ENCODE measurements around the gene ASB10.

The ASB10 gene

DNA sequence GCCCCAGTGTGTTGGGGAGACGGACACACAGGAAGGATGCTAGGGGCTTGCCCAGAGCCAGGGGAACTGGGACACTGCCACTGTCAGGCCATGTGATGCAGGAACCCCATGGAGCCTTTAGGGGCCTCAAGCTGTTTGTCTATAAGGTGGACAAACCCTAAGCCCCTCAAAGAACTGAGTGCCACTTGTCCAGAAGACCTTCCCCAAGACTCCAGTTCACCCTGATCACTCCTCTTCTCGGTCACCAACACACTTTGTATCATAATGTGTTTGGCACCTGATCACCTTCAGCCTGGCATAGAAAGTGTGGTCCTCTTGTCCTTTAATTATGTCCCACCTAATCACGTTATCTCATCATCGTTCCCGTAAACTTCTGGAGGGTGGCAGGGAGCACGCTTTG is 22.5 kb upstream of the ASB10 start:
- no peak for FAIRE-seq

DNA sequence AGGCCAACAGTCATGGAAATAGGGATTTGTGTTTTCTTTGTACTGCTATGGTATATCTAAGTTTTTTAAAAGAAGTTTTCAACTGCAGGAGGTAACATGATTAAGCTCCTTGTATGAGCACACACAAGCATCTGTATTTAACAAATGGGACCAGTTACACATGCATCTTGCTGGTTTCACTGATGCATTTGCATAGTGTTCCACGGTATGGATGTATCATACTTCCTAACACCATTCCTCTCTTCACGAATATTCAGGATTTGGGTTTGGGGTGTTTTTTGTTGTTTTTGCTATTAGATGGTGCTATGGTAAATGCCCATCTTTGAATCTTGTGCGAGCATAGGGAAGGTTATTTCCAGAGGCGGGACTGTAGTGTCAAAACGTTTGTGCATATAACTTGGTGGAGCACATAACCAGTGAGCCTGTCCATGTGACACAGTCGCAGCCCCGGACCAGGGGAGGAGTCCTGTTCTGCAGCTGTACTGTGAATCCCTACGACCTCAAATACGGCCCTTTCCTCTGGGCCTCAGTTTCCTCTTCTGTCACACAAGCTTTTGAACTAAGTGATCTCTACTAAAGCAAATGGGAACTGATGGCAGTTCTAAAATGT is 21.3 kb upstream of the ASB10 start:
- FAIRE-seq: no peak

DNA sequence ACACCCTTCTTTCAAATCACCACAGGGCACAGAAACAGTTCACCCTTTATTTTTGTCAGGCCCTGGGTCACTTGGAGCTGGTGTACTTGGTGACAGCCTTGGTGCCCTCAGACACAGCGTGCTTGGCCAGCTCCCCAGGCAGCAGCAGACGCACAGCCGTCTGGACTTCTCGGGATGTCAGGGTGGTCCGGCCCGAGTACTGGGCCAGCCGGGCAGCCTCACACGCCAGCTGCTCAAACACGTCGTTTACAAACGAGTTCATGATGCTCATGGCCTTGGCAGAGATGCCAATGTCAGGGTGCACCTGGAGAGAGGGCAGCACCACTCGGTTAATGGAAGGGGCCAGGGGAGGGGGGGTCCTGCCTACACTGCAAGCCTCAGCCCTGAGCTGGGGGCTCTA is 20.8 kb upstream of the ASB10 start:
- FAIRE-seq: no peak

DNA sequence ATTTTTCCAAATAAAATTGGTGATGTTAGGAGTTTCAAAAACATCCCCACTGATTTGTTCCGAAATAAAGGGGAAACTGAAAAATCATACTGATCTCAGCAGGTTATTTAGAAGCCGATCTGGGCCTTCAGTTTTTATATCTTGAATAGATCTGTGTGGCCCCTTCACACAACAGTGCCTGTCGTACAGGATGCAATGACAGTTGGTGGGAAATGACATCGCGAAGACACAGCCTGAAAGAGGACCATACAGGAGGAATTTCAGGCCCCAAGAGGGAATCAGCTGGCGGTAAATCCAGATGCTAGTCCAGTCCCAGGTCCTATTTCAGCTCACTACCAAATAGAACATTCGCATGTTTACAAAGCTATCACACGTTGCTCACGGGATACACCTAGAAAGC is 20.3 kb upstream of the ASB10 start:
- FAIRE-seq: no peak

DNA sequence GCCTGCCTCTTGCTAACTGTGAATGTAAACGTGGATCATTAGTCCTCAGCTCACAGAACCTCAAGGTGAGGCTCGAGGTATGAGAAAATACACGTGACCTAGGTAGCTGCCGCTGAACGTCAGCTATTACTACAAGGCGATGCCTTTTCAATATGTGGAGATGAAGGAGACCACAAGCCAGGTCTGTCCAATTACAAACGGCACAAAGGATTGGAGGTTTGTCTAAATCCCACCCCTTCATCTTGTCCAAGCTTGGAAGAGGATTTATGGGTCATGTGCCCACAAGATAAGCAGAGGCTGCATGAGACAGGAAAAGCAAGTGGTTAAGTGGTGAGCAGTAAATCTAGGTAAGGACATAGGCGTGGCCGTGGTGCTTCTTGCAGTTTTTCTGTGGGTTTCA is 19.9 kb upstream of the ASB10 start:
- no peak for FAIRE-seq

DNA sequence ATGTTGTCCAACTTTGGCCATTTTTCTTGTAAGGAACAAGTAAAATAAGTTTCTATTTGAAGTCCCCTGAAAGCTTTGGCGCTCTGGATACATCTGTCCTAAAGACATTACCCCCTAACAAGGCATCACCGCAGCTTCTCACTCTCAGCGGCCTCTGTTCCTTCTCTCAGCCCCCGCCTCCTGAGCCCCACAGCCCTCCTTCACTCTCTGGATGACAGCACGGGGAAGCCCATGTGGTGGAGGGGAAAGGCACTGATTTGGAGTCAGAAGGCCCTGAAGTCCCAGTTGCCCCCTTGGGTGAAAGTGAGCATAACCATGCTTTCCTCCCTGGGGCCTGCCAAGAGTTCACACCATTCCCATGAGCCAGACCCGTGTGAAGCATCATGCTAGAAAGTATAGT is 18.7 kb upstream of the ASB10 start:
- no peak for FAIRE-seq

DNA sequence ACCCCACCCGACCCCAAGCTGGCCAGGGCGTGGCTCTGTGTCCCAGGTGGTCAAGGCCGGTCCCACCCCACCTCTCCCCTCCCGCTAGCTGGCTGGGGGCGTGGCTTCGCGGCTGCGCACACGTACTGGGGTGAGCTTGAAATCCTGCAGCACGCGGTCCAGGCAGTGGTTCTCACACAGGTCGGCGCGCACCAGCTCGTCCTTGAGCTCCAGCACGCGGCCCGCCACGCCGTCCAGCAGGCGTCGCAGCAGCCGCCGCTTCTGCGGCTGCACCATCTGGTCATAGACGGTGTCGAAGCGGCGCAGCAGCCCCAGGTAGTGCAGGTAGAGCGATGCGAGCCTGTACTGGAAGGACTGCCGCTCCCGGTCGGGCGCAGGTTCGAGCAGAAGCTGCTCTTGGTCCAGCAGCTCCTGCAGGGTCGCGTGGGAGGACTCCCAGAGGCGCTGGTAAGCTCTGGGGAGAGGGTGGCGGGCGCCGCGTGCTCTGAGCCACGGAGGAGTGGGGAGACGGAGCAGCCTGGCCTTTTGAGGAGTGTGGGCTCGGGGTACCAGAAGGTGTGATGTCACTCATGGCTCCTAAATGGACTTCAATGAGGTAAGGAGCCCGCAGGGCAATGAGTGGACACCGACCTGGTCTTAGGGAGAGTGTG is 17.5 kb upstream of the ASB10 start:
- no peak for FAIRE-seq

DNA sequence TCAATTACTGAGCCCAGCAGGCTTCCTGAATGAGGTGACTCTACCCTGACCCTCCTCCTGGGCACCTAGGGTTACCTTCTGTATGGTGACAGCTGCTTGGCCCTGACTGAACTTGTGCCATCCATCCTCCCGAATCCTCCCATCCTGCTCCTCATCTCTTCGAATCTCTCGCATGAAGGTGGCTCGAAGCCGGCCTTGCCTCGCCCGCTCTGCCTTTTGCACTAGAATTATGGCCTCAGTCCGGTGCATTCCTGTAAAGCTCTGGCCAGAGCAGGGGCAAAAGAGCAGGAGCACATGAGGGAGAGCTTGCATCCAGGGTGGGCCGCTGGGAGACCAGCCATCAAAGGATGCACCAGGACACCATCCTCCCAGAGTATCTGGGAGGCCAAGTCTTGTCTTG is 15.8 kb upstream of the ASB10 start:
- no peak for FAIRE-seq

DNA sequence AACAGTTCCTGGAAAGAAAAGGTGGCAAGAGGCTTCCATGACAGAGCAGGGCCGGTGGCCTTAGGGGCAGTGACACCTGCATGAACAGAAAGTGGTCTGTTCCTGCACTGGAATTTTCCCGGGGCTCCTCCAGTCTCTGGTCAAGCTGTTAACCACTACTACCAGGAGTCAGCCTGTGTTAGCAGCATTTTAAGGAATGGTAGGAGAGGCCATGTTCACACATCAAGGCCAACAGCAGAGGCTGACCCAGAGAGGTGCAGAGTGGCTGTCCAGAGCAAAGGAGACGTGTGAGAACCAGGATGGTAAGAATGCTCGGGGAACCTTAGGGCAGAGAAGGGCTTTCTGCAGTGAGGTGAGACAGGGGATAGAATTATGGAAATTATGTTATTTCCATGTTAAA is 14.7 kb upstream of the ASB10 start:
- no peak for FAIRE-seq

DNA sequence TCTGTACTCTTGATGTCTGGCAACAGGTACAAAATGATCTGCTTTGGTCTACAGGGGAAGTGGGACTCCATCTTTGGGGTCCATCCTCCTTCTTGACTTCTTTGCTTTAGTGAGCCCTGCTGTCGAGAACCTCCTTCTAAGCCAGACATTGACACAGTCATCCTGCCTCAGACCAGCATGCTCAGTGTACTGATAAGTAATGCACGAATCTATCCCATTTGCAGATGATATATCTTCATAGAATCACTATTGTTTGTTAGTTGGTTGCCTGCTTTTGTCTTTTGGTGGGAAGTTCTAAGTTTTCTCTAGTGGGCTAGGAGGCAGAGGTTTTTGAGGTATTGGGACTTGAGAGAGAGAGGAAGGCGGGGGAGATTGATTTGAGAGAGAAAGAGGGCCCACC is 14.3 kb upstream of the ASB10 start:
- FAIRE-seq: no peak

DNA sequence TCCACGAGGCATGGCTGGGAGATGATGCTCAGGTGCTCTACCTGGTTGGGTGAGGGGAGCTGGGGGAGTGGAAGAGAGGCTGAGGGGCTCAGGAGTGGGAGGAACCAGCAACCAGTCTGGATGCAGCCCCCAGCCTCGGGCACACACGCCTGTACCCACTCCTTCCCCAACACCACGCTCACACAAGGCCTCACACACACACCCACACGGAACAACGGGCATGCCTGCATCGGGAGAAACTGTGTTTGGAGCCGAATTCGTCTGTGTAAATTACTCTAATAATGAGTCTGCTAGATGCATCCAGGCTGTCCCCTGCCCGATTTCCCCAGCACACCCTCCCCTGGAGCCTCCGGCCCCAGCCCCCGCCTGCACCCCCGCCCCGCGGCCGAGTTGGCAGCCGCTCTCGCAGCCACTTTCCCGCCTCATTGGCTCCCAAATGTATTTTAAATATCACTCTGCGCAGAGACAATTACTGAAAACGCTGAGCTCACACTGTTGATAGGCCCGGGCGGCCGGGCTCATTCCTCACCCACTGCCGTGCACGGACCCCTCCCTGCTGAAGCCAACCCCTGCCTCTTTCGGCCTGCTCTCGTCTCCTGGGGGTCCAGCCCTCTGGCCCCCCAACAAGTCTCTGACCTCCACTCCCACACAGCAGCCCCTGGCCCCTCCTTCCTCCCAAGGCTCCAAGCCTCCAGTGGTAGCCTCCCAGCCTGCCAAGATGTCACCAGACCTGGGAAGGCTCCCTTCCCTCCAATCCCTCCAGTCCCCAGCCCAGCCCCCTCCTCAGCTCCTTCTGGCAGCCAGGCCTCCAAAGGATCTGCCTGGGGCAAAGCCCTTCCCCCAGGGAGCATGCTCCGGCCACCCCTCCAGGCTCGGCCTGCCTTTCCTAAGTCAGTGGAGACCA is 12.1 kb upstream of the ASB10 start:
- no peak for FAIRE-seq

DNA sequence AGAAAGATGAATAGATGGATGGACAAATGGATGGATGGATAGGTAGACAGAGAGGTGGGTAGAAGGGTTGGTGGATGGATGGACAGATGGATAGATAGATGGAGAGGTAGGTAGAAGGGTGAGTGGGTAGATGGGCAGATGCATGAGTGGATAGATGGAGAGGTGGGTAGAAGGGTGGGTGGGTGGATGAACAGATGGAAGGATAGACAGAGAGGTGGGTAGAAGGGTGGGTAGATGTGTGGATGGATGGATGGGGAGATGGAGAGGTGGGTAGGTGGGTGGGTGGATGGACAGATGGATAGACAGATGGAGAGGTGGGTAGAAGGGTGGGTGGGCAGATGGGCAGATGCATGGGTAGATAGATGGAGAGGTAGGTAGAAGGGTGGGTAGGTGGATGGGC is 10.9 kb upstream of the ASB10 start:
- FAIRE-seq: no peak

DNA sequence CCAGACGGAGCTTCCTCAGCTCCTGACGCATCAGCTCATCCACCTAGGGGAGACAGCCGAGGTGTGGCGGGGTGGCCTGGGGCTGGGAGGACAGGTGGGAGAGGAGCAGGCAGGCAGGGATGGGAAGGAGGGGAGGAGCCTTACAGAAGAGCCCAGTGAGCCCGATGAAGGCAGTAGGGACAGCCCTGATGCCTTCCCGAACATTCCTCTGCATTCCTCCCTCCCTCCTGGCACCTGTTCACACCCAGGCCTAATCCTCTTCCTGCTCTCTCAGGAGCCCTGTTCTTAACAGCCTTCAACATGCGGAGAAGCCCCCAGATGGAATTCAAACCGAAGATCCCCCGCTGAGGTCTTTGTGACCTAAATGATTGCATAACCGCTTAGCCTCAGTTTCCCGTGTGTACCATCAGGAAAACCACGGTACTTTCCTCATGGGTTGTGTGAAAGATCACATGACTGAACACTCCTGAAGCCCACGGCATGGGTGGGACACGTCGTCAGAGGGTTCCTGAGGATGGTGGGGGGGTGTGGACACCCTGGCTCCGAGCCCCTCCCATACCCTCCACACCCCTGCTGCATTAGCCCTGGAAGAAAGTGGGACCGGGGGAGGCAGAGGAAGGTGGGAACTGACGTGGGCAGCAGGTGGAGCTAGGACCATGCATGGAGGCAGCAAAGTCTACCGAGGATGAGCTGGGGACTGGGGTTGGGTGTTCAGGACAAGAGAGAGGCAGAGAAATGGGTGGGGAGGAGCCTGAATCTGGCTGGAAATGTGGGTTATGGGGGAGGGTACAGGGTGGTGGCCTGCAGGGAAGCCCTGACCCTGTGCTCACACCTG is 8.8 kb upstream of the ASB10 start:
- no peak for FAIRE-seq

DNA sequence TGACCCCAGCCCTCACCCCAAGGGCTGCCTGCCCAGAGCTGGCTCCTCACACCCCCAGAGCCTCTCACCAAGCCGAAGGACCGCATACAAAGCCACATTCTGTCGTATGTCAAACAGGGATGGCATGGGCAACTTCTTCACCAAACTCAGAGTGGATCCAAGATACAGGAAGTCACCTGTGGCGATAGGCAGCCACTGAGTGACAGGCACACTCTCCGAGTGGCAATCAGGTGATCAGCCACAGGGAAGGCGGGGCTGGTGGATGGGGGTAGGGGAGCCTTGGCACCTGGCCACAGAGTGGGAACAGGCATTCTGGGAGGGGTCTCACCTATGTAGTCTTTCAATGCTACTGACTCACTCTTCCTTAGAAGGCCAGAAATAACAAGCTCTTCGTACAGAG is 7.1 kb upstream of the ASB10 start:
- FAIRE-seq: no peak

DNA sequence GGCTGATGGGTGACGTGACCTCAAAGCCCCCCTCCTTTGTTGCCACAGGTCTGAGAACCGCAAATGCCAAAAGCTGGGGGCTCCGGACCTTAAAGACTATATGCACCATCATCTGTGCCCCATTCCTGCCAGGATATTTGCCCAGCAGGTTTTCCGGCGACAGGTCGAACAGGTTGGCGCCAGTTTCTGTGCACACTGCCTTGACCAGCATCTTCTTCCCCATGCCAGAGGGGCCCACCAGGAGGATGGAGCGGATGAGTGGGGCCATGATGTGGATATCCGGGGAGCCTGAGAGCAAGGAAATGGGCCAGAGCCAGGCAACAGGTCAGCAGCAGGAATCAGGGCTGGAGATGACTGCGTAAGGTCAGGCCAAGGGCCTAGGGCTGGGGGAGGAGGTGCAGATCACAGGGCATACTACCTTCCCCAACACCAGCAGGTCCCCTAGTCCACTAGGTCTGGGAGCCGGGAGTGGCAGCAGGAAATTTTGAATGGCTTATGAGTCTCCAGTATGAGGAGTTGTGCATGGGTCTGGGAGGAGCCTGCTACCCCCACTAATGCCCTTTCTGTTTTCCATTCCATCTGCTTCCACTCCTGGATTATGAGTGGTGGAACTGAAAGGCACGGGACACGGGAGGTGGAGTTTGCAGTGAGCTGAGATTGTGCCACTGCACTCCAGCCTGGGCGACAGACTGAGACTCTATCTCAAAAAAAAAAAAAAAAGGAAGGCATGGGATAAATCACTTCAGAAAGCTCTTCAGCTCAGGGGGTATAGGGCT is 6.3 kb upstream of the ASB10 start:
- no peak for FAIRE-seq

DNA sequence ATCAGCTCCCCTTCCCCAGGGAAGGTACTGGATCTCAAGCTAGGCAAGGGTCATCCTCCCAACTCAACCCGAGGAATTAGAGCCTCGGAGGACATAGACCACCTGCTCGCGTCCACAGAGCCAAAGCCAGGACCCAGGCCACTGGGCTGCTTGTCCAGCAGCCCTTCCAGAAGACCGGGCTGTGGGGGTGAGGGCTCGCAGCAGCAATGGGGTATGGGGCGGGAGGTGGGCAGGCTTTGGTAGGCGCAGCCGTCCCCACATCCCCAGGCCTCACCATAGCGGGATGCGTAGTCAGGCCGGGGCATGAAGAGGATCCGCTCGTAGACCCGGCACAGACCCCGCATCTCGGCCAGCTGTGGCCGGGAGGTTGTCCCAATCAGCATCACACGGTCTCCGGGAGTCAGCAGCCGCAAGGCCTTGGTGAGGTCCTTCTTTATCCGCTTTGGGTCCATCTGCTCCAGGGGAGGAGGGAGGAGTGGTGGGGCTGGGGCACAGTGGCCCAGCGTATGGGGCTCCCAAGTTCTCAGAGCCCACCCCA is 5.0 kb upstream of the ASB10 start:
- FAIRE-seq: no peak

DNA sequence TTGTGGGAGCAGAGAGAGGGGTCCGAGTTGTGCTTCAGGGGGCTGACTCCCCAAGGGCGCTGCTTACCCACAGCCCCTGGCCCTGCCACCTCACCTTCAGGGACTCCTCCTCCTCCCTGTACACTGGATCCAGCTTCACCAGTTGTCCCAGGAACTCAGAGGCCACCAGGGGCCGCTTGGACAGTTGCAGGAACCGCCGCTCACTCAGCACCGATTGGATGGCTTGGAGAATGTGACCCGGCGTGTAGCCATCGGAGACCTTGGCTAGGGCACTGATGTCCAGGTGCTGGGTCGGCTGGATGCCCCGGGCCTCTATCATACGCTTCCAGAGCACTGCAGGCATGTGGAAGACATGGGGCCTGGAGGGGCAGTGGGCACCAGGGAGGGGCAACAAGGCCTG is 4.5 kb upstream of the ASB10 start:
- FAIRE-seq: no peak

DNA sequence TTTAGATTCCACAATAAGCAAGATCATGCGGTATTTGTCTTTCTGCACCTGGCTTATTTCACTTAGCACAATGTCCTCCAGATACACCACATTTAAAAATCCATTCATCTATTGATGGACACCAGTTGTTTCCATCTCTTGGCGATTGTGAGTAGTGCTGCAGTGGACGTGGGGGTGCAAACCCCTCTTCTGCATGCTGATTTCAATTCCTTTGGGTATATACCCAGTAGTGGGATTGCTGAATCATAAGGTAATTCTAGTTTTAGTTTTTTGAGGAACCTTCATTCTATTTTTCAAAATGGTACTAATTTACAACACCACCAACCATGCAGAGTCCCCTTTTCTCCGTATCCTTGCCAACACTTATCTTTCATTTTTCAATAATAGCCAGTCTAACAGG is 2.0 kb upstream of the ASB10 start:
- FAIRE-seq: no peak

DNA sequence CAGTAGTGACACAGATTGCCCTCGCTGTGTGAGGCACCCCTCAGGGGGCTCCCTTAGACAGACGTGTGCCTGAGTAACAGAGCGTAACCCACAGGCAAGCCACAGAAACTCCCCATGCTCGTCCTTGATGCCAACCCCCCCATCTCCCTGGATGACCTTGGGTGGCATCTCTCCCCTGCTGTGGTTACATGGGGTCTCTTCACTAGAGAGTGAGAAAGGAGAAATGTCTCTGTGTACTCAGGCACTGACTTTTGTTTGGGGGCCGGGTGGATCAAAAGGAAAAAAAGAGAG is 1.1 kb upstream of the ASB10 start:
- no peak for FAIRE-seq

DNA sequence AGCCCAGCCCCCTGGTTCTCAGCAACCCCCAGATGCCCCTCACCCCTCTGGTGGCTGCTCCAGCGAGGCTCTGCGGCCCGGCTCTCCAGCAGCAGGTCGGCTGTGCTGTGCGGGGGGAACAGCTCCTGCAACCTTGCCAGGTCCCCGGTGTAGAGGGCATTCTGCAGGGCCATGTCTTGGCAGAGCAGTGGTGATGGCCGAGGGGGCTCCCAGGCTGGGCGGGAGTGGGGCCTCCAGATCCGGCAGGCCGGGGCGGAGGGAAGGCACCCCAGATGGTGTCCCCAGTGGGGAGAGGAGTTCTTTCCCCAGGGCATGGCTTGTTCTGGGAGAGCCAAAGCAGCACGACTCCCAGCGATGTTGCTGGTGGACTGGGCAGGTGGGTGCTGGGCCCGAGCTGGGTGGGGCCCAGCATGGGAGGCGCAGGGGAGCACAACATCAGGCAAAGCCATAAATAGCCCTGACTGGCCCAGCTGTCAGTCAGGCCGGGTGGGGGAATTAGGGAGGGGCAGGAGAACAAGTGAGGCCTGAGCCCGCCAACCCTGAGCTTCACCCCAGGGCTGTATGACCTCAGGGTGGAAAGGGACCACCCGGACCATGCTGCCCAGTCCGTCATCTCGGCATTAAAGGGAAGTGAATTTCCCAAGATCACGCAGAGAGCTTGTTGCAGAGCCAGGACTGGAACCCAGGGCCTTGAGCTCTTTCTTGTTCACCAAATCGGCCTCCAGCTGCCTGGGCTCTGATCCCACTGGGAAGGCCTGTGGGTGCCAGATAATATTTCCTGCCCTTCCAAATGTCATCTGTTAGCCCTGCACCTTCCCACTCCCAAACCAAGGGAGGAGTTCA is 580 bp upstream of the ASB10 start:
- no peak for FAIRE-seq

Measured in A204.1 (cell line).